Measurements from ENCODE around the gene SHOC2.

SHOC2 gene

DNA sequence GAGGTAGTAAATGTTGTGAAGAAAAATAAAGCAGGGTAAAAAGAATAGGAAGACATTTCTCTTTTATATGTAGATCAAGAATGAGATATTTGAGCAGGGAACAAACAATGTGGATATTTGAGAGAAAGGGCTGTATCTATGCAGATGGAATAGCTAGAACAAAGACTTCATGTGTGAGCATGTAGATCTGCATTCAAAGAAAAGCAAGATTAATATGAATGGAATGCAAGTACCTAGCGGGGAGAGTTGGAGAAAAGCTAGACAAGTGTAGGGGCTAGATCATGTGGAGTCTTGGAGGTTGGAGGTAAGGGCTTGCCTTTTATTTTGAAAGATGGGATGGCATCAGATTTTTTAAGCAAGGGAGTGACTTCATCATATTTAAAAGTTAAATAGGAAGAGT is 27.1 kb downstream of the SHOC2 start:
- DNase-seq (ENCODE audit: low read depth) = no peak

DNA sequence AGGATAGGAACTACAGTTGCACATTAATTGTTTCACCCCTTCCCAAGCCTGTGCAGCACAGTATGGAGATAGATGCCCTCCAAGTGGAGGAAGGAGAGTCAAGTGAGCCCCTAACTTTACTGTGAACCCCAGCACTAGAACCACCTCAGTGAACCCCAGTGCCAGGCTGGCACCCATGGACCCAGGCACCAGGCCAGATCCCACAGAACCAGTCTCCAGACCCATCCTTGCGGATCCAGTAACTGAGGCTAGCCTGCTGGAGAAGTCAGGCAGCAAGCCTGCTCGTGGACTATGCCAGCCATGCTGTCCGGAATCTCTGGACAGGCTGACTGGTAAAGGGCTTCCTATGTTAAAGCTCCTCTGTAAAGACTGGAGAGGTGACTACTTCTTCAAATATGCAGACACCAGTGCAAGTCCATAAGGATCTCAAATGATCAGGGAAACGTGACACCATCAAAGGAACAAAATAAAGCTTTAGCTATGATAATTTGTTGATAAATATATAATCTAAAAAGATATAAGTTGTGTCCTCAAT is 27.7 kb downstream of the SHOC2 start:
- no peak for DNase-seq (ENCODE audit: low read depth)

DNA sequence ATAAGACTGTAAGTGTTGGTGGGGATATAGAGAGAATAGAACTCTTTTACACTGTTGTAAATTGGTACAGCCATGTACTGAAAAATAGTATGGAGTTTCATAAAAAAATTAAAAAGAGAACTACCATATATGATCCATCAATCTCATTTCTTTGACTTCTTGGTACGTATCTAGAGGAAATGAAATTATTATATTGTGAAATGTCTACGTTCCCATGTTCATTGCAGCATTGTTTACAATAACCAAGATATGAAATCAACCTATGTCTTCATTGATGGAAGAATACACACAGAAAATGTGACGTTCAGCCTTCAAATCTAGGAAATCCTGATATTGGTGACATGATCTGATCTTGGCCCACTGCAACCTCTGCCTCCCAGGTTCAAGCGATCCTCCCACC is 32.0 kb downstream of the SHOC2 start:
- DNase-seq (ENCODE audit: low read depth) = no peak

DNA sequence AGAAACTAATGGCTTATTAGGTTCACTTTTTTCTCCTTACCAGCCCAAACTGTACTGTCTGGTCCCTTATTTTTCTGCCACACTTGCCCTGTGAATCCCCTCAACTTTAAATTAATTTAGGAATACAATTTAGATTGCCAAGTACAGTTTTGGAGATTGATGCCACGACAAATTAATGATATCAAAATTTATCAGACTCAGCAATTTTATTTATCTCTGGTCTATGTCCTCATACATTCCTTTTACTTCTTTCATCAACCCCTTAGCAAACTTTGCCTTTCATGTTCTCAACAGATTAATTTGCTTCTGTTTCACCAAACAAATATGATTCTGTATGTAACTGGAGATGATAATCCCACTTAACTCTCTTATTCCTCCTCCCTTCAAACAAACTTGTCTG is 38.2 kb downstream of the SHOC2 start:
- DNase-seq (ENCODE audit: low read depth) = no peak

DNA sequence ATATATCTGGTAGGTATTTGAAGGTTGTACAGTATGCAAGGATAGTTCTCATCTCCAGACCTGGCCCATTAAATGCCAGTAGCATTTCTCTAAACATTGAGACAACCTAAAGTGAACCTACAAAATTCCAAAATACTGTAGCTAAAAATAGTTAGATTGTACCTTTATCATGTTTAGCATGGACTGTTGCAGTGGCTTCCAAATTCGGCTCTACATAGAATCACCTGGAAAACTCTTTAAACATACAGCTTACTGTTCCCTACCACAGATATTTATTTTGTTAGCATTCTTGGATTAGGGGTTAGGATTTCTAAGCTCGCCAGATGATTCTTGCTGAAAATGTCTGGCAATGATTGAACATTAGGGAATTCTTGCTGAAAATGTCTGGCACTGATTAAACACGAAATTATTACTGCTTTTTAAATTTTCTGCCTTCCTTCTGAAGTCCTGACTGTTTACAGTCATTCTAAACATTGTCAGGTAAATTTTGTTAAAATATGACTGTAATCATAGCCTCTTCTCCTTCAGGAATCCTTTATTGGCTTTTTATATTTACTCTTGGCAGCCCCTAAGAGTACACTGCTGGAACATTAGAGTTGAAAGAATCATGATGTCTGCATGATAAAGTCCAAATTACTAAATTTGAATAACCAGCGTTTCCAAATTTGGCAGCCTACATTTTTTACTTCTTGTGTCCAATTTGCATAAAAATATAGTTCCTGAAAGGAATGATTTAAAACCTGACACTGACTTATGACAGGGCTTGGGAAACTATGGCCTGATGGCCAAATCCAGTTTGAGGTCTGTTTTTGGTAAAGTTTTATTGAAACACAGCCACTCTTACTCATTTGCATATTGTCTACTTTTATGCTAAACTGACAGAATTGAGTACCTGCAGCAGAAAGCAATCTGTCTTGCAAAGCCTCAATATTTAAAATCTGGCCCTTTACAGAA is 40.3 kb downstream of the SHOC2 start:
- no peak for DNase-seq (ENCODE audit: low read depth)

DNA sequence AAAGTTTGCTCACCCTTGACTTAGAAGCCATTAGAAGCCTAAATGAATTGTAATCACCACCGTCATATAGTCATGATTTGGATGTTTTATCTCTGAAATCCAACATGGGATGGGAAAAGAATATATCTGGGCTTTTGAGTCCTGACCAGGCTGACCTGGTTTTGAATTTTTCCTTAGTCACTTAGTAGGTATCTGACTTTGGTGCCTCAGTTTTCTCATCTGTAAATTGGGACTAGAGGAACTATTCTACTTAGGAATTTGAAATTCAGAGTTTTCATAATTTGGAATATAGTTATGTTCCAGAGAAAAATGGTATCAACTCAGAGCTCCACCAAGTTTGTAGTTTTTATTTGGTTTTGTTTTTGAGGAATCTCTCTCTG is 40.9 kb downstream of the SHOC2 start:
- no peak for DNase-seq (ENCODE audit: low read depth)

DNA sequence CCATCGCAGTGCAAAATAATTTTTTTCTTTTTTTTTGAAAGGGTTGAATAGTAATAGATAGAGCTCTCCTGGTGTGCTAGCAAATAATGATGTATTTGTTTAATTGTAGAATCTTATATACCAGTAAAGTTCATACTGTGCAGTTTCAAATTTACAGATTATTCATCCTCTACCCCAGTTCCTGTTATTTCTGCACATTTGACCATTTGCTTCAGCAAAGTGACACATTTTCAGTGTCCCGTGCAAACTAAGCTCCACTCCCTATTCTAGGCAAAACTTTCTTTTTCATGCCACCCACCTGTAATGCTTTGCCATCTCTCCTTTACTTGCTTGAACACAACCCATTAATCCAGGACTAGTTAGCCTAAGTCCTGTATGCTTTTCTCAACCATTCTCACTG is 43.0 kb downstream of the SHOC2 start:
- no peak for DNase-seq (ENCODE audit: low read depth)

DNA sequence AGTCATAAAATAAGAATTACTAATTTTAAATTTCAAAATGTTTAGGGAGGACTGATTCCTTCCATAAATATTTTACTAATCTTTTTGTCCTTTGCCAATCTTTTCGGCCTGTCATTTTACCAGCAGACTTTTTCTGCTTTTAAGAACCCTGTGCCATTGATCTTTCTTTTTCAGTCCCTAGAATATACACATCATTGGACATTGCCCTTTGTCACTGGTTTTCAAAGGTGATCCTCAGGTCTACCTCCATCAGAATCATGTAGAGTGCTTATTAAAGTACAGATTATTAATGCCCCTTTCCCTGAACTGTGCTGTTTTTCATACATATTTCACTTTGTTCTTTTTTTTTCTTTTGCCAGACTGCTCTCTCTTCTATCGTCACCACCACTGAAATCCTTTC is 43.8 kb downstream of the SHOC2 start:
- DNase-seq (ENCODE audit: low read depth) = no peak

DNA sequence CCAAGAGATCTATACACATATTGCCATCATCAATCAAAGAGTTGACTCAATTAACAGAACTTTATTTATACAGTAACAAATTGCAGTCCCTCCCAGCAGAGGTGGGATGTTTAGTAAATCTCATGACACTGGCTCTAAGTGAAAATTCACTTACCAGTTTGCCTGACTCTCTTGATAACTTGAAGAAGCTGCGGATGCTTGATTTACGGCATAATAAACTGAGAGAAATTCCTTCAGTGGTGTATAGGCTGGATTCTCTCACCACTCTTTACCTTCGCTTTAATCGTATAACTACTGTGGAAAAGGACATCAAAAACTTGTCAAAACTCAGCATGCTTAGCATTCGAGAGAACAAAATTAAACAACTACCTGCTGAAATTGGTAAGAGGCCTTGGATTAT is 45.3 kb downstream of the SHOC2 start:
- no peak for DNase-seq (ENCODE audit: low read depth)

DNA sequence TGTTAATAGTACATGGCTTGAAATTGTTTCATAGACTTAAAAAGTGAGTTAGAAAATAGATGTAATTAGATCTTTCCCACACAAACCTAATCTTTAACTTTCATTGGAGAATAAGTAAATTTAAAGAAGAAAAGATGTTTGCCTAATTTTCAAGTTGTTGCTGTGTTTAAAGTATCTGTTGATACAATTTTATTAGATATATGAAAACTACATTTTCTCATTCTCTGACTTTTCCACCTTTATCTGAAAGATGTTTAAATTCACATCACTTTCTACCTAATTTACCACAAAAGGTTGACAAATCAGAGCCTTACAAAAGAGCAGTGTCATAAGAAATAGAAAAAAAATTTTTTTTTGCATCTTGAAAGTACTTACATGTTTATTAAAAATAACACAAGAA is 45.8 kb downstream of the SHOC2 start:
- no peak for DNase-seq (ENCODE audit: low read depth)

DNA sequence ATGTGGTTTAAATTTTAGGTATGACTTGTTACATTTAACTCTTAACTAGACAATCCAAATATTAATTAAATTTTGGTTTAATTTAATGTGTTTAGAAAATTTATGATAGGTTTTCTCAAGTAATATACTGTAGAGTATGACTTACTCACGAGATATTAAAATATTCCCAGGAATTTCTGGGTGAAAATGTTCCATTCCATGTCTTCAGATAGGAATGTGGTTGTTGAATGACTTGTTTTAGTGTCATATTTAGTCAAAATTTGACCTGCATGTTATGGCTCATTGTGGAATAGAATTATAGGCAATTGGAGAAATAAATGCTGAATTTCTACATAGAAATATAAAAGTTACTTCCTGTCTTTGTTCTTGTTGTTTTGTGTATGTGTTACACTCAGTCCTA is 46.7 kb downstream of the SHOC2 start:
- no peak for DNase-seq (ENCODE audit: low read depth)

DNA sequence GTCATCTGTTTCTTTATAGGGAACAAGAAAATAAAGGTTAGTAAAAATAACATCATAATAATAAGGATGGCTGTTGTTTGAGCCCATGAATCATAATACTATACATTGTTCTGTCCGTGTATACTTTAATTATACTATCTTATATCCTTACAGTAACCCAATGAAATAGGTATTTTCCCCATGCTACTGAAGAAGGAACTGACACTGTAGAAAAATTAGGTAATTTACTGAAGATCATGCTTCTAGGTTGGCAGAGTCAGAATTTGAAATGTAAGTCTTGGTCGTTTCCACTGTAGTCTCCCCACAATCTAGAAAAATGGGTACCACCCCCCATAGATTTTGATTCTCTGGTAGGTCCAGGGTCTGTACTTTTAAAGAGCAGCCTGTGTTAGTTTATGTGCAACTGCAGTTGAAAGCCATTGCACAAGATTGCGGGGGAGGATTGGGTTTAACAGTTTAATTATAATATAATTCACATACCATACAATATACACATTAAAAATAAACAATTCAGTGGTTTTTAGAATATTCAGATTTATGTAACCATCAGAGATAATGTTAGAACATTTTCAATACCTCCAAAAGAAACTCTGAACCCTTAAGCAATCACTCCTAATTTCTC is 47.7 kb downstream of the SHOC2 start:
- DNase-seq (ENCODE audit: low read depth) = no peak

DNA sequence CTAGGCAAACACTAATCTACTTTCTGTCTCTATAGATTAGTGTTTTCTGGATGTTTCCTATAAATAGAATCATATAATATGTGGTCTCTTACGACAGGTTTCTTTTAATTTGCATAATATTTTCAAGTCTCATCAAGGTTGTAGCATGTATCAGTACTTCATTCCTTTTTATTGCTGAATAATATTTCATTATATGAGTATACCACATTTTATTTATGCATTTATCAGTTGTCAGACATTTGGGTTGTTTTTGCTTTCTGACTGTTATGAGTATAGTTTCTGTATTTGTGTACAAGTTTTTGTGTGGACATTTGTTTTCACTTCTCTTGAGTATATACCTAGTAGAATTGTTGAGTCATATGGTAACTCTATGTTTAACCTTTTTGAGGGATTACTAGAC is 48.2 kb downstream of the SHOC2 start:
- no peak for DNase-seq (ENCODE audit: low read depth)

DNA sequence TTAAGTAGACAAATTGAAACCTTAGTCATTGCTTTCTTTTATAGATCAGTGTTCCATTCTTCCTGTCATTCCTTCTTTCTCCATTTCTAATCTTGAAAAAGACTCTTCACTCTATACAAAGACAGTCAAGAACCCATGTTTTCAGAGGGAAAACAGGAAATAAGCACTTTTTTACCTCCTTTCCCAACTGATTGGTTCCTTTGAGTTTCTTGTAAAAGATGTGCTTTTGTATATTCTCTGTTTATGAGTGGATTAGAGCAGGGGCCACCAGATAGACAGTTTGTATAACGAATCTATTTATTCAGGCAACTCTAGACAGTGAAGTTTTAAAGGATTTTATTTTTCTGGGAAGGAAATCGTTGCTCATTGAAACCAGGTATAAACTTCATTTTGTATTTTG is 49.8 kb downstream of the SHOC2 start:
- no peak for DNase-seq (ENCODE audit: low read depth)

DNA sequence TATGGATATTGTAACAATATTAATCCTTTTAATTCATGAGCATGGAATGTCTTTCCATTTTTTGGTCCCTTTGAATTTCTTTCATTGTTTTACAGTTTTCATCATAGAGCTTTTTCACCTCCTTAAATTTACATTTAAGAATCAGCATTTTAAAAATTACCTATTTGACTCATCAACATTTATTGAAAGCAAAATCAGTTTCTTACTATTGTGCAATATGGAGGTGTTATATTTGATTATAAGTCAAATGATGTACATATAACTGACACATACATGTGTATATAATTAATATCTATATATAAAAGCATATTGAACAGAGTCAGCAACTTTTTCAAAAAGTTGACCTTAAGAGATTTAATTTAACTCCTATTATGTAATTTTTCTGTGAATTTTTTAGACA is 52.2 kb downstream of the SHOC2 start:
- no peak for DNase-seq (ENCODE audit: low read depth)

DNA sequence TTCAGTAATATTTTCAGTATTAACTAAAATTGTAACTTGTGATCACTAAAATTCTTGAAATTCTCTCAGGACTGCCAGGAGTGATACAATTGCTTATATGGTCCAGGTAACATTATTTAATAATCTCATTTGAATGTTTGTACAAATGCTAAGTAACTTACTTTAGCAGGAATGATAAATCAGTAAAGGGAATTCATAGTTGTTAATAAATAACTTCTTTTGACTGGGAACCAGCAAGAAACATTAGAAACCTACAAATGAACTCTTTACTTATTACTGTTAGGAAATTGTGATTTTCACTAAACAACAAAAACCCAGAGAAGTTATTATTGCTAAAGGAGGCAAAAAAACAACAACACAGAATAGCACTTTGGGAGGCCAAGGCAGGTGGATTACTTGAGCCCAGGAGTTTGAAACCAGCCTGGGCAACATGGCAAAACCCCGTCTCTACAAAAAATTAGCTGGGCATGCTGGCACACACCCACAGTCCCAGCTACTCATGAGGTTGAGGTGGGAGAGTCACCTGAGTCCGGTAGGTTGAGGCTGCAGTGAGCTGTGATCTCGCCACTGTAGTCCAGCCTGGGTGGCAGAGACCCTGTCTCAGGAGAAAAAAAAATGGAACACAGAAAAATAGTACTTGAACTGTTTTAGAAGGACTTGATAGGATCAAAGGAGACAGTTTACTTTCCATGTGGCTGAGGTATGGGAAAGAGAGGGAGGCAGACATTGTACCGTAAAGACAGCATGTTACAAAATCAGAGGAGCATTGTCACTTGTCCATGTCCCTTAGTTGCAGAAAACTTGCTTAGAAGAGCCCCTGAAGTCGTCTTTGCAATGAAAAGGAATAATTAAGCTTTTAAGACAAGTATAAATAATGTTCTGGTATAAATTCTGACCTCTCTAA is 53.1 kb downstream of the SHOC2 start:
- DNase-seq (ENCODE audit: low read depth) = no peak

DNA sequence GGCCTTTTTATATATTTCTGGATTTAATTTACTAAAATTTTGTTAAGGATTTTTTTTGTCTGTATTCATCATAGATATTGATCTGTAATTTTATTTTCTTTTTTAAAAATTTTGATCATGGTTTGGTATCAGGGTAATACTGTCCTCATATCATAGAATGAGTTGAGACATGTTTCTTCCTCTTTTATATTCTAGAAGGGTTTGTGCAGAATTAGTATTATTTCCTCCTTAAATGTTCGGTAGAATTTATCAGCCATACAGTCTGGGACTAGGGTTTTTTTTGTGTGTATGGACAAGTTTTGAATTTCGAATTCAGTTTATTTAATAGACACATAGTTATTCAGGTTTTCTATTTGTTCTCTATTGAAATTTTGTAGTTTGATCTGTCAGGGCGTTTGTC is 54.0 kb downstream of the SHOC2 start:
- DNase-seq (ENCODE audit: low read depth) = no peak

DNA sequence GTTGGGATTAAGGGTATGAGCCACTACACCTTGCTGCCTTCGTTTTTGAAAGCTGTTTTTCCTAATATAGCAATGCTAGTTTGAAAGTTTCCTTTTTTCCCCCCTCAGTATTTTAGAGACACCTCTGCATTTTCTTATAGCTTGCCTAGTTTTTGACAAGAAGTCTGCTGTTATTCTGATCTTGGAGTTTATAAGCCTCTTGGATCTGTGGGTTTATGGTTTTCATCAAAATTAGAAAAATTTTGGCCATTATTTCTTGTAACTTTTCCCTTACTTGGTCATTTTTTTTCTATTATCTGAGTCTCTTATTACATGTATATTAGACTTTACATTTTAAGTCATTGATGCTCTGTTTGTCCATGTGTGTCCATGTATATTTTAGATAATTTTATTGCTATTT is 57.2 kb downstream of the SHOC2 start:
- DNase-seq (ENCODE audit: low read depth) = no peak

DNA sequence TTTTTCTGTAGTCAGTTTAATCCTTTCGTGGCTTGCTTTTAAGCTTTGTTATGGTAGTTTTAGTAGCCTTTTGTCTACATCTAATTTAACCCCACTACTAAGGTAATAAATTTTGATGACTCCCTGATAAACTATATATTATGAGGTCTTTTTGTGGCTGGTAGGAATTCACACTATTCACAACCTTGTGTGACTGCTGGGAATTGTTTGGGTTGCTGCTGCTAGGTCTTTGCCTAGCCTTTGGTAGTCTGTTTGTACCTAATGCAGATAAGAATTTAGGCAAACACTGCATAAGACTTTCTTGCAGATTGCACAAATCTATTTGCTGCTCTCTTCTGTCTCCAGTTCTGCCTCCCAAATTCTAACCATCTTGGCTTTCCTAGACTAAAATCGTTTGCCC is 58.3 kb downstream of the SHOC2 start:
- no peak for DNase-seq (ENCODE audit: low read depth)

DNA sequence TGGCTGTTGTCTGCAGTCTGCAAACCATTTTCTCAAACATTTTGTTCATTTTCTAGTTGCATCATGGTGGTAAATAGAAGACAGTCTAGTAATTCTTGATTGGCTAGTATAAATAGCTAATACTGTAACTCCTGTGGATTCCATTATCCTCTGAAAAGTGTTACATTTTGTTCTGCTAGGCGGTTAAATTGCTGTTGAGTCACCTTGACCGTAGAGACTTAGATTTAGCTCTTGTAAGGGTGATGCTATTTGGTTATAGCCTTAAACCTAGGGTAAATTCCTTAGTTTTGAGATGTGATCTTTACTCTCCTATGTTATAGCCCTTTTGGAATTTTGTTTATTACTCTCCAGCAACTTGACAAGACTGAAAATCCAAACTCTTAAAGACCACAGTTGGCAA is 58.8 kb downstream of the SHOC2 start:
- DNase-seq (ENCODE audit: low read depth) = no peak

DNA sequence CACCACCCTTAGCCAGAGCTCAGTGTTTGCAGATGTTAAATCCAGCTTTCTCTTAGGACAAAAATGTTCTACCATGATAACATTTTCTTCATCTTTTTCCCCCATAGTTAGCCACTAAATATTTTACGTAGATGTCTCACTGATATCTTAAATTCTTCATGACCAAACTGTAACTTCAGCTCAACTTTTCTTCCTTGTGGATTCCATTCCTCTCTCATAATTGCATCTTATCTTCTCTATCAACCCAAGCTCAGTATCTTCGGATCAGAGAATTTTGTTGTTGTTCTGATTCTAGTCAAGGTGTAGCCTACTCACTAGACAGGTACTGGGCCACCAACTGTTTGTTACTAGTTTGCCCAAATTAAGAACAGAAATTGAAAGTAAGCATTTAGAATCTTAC is 60.2 kb downstream of the SHOC2 start:
- no peak for DNase-seq (ENCODE audit: low read depth)

DNA sequence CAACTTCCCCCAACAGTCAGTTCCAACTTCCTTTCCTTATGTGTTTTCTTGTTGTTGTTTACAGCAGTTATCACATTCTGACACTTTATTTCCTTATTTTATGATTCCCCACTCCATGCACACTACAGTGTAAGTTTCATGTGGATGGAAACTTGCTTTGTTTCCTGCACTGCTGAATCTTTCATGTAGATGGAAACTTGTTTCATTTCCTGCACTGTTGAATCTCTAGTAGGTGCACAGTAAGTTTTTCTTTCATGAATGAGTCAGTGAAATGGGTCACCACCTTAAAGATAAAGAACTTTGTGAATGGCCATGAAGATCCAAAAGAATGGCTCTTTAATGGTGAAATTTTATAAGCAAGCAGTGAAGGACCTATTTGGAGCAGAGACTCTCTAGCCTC is 61.4 kb downstream of the SHOC2 start:
- no peak for DNase-seq (ENCODE audit: low read depth)

DNA sequence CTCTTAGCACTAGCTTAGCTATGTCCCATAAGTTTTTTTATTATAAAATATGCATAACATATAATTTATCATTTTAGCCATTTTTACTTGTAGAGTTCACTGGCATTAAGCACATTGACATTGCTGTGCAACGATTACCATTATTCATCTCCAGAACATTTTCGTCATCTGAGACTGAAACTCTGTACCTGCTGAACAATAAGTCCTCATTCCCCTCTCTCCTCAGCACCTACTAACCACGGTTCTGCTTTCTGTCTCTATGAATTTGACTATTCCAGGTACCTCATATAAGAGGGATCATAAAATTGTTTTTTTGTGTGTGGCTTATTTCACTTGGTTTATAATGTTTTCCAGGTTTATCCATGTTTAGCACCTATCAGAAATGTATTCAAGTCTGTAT is 64.1 kb downstream of the SHOC2 start:
- no peak for DNase-seq (ENCODE audit: low read depth)

Data from stromal cell of bone marrow (primary cell).